Mammary epithelial cell (primary cell): ENCODE data around the gene WNT16.

Experiments
- CTCF ChIP-seq, 2 donors: IDR thresholded peaks in 1 of 2; conservative IDR thresholded peaks in 1 of 2; 2 replicates each; pipeline ENCODE4 v1.5.1; 2011 to 2012; ENCODE audit warnings: inconsistent platforms in 2 of 2, low read length in 2 of 2, mild to moderate bottlenecking in 2 of 2, control low read depth in 1 of 2, low read depth in 1 of 2; ENCODE audit not compliant: insufficient read depth in 1 of 2; ENCODE audit errors: extremely low read depth in 1 of 2
- EZH2 ChIP-seq: IDR thresholded peaks from 2 replicates; pipeline ENCODE4 v1.6.1; 2012; ENCODE audit warnings: low read length, inconsistent platforms, borderline replicate concordance

DNA sequence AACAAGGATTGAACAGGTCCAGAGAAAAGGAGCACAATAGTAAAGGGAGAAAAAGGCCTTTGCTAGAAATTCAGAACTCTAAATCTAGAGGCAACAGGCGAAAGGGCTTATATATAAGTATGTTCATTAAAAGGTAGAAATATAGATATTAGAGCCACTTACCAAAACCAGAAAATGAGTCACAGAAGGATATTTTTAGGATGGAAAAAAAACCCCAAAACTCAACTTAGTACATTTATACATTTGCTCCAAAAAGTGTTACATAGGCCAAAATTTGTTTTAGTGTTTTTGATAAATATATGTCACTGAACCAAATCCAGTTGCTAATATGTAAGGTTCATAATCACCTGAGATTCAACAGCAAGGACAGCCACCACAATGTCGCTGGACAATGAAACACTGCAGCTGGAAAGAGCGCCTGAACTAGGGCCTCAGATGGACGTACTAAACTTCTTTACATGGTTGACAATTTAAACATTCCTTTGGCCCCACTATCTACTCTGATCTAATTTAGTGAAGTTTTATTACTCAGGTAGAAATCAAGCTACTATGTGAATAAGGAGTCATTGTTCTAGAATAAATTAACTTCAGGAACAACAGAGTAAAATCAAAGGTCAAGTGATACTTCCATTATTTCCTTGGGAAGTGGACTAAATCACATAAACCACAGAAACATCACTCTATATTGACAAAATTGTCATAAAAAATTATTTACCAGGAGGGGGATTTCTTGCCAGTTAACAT is 56.4 kb downstream of the WNT16 start:
- TF ChIP-seq CTCF (conservative IDR thresholded peaks at IDR 0.05 in 1 of 2, IDR thresholded peaks at IDR 0.05 in 1 of 2; ENCODE audit: extremely low read depth in 1 of 2, insufficient read depth in 1 of 2, low read depth in 1 of 2, low read length in 2 of 2), result no peak
- no peak for TF ChIP-seq EZH2
